Vagina (tissue), 2 donors: ENCODE results near the gene DSG1.

Experiments used
- CTCF ChIP-seq, 3 experiments: fragments of 450-650 bp in 2 of 3; fragments of 200-600 bp in 1 of 3; sonication (generic) in 1 of 3; IDR thresholded peaks; one replicate each; pipeline ENCODE4 v1.5.1; 2017 to 2019; ENCODE audit warnings: antibody characterized with exemption in 3 of 3, mild to moderate bottlenecking in 2 of 3, moderate library complexity in 2 of 3
- POLR2A ChIP-seq, 2 donors: fragments of 450-650 bp; IDR thresholded peaks; one replicate each; pipeline ENCODE4 v1.6.1; 2017; ENCODE audit warnings: antibody characterized with exemption in 2 of 2, mild to moderate bottlenecking in 2 of 2, moderate library complexity in 2 of 2
- POLR2AphosphoS5 ChIP-seq, 2 donors: sonication (generic); formaldehyde crosslinking; IDR thresholded peaks; one replicate each; pipeline ENCODE4 v1.9.0; 2017; ENCODE audit warnings: antibody characterized with exemption in 2 of 2, mild to moderate bottlenecking in 2 of 2, low read depth in 1 of 2; ENCODE audit not compliant: insufficient read depth in 1 of 2

GRCh38 chr18:31396796-31397612 is 79.0 kb downstream of the DSG1 start:
- no peak for TF ChIP-seq POLR2AphosphoS5 (IDR thresholded peaks at IDR 0.05; ENCODE audit: insufficient read depth in 1 of 2, low read depth in 1 of 2)
- TF ChIP-seq CTCF (IDR thresholded peaks at IDR 0.05): no peak
- no peak for TF ChIP-seq POLR2A (IDR thresholded peaks at IDR 0.05)
